Stimulated activated CD8-positive, alpha-beta memory T cell treated with anti-CD3 and anti-CD28 coated beads, Interleukin-4, amount 100 ng/mL, for 24 hours (primary cell): ENCODE measurements around the gene RPS13.
A peak's percentile ranks its signal among the peaks of the same experiment; 100 is the strongest.
"Not testable (repeated sequence)": the region's sequence is repeated elsewhere in the genome, so short reads cannot be mapped to it uniquely, and the experiment has no call there.

Experiments used
- DNase-seq: peaks from one replicate; pipeline ENCODE4 v3.0.0-alpha.2; 2020; ENCODE audit warnings: low read depth

Gene RPS13

DNA sequence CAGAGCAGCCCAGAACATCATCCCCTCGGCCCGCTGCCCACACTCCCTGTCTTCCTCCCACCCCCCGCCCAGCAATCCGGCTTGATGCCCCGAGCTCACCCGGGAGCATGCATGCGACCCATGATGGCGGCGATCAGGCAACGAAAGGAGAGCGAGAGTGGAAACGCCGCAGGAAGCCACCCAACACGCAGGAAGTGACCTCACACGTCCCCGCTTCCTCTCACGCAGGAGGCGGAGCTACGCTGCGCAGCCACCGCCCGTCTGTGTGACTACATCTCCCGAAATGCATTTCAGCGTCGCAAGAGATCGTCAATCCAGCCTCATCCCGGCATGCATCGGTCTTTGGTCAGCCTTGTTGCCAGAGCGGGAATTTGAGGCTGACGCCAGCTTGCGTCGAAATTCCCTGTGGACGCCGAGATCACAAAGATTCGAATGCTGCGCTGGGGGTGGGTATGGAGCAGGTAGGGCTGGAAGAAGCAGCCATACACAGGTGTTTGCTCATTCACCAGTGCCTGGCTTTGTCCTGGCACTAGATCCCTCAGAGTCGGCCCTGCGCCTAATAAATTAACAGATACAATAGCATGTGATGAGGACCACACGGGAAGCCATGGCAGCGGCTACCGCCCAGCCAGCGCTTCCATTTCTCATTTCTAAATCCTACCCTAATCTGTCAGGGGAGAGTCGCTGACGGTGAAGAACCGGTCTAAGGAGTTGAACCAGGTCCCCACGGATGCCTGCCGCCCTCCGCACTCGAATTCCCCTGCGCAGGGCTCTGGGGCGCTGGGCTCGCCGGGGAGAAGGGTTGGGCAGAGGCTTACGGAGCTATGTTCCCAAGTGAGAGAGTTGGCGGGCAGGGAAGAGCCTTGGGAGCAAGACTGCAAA lies at the start of gene RPS13:
RPS13 (minus strand) TSS at position 148 of the 882 bp plus-strand sequence; CDS start at position 122, 26 bp downstream.
- DNase-seq, result peak; percentile 91

DNA sequence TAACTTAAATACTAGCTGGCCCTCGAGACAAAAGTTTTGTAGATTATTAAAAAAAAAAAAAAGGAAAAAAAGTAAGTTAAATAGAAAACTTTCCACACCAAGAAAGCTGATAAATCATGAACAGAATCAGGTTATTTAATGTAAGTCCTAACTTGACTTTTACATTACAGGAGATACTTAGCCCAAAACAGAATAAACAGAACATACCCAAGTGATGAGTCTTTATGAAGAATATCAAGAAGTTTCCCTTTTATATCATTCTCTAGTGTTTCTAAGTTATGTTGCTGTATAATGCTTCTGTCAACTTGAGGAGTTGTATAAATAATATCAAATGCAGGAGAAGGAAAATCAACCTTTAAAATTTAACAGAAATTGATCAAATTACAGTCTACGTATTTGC lies 44.5 kb upstream of the RPS13 start:
- DNase-seq, result no peak

DNA sequence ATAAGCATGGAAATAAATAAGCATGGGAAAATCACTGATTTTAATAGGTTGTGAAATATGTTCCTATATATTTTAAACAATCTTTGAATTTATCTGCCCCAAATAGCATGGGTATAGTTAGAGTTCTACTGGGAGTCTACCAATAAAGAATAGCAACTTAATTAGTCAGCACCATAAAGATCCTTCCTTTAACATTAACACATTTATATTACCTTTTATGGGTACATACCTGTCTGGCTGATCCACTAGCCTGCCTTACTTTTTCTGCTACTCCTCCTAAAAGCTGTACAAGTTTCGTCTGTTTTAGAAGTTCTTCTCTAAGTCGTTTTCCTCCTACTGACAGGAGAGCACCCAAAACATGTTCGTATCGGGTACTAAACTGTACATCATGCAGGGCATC lies 39.8 kb upstream of the RPS13 start:
- no peak for DNase-seq

DNA sequence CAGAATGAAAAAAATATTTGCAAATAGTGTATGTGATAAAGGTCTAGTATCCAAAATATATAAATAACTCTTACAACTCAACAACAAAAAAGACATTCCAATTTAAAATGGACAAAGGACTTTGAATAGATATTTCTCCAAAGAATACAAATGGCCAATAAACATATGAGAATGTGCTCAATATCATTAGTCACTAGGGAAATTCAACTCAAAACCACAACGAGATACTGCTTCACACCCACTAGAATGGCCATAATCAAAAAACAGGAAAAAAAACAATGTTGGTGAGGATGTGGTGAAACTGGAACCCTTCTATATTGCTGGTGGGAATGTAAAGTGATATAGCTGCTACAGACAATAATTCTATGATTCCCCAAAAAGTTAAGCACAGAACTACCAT lies 38.6 kb upstream of the RPS13 start:
- no peak for DNase-seq

DNA sequence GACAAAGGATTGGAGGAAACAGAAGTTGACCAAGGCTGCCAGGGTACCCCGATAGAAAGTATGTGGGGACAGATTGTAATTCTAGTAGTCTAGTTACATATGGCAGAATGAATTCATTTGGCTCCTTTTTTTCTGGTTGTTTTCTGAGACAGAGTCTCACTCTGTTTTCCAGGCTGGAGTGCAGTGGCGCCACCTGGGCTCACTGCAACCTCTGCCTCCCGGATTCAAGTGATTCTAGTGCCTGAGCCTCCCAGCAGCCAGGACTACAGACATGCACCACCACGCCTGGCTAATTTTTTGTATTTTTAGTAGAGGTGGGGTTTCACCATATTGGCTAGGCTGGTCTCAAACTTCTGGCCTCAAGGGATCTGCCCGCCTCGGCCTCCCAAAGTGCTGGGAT lies 30.3 kb upstream of the RPS13 start:
- not testable (repeated sequence) for DNase-seq

DNA sequence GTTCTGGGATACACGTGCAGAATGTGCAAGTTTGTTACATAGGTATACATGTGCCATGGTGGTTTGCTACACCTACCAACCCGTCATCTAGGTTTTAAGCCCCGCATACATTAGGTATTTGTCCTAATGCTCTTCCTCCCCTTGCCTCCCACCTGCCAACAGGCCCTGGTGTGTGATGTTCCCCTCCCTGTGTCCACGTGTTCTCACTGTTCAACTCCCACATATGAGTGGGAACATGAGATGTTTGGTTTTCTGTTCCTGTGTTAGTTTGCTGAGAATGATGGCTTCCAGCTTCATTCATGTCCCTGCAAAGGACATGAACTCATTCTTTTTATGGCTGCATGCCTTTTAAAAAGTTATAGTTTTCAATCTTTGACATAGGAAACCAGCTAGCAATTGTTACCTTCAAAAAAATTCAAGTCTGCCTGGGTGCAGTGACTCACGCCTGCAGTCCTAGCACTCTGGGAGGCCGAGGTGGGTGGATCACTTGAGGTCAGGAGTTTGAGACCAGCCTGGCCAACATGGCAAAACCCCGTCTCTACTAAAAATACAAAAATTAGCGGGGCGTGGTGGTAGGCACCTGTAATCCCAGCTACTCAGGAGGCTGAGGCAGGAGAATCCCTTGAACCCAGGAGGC lies 28.1 kb upstream of the RPS13 start:
- DNase-seq, result not testable (repeated sequence)

DNA sequence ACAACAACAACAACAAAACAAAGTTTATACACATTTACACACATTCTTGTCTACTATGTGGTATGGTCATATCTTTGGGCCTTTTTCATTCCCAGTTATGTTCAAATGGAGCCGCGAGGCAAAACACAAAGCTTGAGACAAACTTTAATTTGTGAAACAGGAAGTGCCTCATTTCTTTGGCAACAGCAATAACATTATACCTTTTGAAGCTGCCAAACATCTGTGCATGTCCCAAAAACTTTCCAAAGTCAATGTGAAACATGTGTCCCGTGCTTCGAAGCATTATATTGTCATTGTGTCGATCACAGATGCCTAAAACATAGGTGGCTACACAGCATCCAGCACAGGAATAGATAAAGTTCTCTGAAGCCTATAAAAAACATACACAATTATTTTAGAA lies 25.0 kb upstream of the RPS13 start:
- DNase-seq, result no peak

DNA sequence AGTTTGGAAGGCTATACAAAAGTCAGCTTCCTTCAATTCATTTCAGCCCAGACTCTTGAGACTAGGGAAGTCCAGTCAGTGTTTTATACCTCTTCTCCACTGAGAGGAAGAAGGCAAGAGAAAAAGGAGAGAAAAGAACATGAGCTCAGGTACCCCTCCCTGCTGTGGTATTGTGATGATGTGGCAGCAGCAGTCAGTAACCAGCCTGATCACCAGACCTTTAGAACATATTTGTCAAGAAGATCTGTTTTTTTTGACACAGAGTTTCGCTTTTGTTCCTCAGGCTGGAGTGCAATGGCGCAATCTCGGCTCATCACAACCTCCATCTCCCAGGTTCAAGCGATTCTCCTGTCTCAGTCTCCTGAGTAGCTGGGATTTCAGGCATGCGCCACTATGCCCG lies 21.2 kb upstream of the RPS13 start:
- DNase-seq, result no peak

DNA sequence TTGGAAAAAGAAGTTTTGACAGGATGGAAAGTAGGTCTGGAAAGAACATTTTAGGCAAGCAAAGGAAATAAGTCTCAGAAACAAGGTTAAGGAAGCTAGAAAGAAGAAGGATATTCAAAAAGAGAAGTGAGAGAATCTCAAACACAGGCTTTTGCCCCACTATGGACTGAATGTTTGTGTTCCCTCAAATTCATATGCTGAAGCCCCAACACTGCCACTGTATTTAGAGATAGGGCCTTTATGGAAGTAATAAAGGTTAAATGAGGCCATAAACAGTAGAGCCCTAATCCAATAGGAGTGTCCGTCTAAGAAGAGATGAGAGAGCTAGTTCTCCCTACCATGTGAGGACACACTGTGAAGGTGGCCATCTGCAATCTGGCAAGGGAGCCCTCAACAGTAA lies 20.6 kb upstream of the RPS13 start:
- DNase-seq, result no peak

DNA sequence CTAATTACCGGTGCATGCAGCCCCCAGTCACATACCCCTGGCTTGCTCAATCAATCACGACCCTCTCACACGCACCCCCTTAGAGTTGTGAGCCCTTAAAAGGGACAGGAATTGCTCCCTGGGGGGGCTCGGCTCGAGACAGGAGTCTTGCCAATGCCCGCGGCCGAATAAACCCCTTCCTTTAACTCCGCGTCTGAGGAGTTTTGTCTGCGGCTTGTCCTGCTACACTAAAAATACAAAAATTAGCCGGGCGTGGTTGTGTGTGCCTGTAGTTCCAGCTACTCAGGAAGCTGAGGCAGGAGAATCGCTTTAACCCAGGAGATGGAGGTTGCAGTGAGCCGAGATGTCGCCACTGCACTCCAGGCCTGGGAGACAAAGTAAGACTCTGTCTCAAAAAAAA lies 8.5 kb upstream of the RPS13 start:
- DNase-seq, result not testable (repeated sequence)

DNA sequence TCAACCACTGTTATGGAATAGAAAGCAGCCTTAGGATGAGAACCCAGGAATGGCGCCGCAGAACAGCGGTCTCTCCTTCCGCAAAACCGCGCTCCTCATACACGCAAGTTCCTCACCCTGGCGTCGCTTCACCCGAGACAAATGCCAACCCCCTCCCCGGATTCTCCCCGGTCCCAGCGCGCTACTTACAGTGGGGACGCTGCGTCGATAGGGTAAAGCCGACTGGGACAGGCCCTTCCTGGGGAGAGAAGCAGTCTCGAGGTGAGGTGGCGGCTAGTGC lies 287 bp downstream of the RPS13 start:
- no peak for DNase-seq

DNA sequence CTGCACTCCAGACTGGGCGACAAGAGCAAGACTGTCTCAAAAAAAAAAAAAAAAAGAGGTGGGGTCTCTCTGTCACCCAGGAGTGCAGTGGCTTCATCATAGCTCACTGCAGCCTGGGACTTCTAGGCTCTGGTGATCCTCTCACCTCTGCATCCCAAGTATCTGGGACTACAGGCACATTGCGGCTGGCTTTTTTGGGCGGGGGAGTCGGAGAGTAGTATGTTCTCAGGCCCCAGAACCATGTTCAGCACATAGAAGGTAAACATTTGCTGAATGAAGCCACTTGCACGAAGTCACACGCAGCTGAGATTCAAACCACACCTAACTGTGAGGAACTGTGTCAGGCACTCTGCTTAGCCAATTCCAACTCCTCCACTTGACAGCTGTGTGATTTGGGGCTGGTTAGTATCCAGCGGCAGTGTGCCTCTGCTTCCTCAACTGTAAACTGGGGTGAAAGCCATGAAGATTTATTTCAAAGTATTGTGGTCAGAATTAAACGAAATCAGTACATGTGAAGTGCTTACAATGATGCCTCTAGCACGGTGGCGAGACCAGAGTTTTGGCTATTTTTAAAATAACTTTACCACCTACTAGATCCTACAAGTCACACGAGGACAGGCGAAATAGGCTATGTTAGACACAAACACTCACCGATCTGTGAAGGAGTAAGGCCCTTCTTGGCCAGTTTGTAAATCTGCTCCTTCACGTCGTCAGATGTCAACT lies 789 bp downstream of the RPS13 start:
- DNase-seq, result no peak

DNA sequence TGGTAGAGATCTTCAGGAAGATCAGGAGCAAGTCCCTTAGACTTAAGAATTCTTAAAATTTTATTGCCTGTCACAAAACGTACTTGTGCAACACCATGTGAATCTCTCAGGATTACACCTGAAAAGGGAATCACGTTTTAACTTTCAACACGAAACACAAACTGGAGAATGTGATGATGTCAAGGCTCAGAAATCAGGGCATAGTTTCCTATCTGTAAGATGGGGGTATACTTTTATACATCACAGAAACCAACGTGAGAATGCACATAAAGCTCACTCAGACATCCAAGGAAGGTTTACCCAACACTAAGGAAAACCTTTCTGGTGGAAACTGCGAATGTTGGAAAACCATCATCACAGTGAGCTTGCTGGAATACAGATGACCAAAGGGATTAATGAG lies 2.0 kb downstream of the RPS13 start:
- no peak for DNase-seq

DNA sequence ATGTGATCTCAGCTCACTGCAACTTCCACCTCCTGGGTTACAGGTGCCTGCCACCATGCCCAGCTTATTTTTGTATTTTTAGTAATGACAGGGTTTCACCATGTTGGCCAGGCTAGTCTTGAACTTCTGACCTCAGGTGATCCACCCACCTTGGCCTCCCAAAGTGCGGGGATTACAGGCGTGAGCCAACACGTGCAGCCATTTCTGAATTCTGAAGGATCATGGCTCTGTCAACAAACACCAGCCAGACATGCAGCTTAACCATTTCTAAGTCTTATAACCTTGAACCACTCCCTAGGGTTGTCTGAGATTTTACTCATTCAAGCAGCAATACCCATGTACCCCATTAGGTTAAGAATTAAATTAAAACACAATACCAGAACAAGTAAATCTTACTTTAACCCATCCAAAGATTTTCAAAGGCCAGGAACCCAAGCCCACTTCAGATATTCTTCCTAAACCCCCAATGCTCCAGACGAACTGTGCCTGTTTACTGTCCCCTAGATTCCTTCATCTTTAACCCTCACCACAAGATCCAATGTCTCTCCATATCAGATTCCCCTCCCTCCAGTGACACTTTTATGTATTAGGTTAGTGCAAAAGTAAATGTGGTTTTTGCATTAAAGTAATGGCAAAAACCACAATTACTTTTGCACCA lies 4.0 kb downstream of the RPS13 start:
- DNase-seq, result no peak

DNA sequence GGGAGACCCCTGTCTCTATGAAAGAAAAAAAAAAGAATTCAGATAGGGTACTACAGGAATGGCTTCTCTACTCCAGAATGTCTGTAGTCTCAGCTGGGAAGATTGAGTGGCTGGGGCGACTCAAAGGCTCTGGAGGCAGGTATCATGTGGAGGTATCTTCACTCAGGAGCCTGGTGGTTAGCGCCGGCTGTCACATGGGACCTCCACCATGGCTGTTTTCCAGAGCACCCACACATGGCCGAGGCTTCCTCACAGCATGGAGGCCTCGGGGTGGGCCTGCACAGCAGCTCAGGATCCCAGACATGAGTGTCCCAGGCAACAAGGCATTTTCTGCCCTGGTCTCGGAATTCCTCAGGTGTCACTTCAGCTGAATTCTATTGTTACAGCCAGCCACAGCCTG lies 10.1 kb downstream of the RPS13 start:
- DNase-seq, result no peak

DNA sequence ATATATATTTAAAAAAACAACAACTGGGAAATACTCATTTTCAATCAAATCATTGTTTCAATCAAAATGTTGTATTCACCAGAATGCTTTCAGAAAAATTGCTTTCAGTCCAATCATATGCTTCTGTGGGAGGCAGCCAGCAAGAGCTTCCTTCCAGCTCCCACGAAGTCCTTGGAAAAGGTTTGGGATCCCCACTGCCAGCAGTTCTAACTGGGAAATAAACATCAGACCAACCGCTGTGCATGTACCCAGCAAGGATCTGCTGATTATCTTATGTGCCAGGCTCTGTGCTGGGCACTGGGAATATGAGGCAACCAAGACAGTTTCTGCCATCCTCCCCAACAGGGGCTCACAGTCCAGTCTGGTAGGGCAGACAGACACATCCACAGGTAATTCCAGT lies 10.8 kb downstream of the RPS13 start:
- DNase-seq, result no peak

DNA sequence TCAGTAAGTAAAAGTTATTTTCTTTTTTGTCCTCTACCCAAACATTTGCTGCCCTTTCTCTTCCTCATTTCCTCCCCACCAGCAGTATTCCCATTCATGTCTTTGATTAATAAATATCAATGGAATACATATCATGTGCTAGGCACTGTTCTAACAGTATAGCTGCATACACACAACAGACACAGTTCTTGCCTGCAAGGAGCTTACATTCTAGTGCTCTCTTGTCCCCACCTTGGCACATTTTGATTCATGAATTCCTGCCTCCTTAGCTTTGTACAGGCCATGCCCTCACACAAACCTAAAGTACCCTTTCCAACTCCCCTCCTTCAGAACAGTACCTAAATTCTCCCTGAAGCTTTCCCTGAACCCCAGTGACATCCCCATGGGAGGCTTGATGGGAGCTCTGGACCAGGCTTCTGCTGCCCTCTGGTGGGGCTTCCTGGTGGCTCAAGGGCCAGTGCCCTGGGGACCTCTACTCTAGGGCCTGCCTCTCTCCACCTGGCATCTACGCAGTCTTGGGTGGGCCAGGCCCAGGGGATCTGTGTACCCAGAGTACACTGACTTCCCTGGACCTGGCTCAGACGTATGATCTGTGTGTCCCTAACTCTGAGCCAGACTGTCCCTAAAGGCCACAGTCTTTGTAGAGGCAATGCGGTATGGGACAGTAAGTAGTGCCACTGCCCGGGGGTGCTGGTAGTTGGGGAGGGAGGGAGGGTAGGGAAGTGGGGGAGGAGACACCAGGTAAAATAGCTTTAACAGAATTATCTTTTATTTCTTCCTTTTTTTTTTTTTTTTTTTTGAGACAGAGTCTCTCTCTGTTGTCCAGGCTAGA lies 14.1 kb downstream of the RPS13 start:
- DNase-seq, result peak; percentile 50

DNA sequence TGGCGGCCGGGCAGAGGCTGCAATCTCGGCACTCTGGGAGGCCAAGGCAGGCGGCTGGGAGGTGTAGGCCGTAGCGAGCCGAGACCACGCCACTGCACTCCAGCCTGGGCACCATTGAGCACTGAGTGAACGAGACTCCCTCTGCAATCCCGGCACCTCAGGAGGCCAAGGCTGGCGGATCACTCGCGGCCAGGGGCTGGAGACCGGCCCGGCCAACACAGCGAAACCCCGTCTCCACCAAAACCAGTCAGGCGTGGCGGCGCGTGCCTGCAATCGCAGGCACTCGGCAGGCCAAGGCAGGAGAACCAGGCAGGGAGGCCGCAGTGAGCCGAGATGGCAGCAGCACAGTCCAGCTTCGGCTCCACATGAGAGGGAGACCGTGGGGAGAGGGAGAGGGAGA lies 26.3 kb downstream of the RPS13 start:
- not testable (repeated sequence) for DNase-seq

DNA sequence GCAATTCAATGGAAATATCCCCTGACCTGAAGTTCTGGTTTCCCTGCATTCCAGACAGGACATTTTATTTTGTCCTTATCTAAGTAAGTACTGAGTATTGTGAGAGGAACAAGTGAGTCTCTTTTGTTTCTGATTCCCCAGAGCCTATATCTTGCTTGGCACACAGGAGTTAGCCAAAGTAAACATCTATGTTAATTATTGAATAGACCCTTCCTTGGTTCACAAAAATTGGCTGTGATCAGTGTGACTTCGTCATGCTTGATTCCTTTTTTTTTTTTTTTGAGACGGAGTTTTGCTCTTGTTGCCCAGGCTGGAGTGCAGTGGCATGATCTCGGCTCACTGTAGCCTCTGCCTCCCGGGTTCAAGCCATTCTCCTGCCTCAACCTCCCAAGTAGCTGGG lies 29.0 kb downstream of the RPS13 start:
- not testable (repeated sequence) for DNase-seq

DNA sequence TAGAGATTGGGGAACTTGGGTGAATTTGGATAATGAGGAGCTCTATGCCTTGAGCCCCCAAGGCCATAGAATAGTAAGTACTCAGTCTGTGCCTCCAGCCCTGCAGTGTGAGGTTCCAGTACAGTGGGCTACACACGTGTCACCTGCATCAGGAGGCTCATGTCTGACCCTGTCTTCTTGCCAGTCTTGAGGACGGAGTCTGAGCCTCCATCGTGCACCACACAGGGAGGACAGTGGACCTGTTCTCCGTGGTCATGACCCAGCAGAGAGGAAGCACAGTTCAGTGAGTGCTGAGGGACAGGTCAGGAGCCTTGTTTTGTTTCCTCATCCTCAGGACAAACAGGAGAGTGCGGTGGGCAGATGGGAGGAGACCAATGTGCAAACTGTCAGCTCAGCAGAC lies 30.8 kb downstream of the RPS13 start:
- no peak for DNase-seq
